ENCODE results near the gene SPDYE8.
"Not testable (repeated sequence)": the region's sequence is repeated elsewhere in the genome, so short reads cannot be mapped to it uniquely, and the experiment has no call there.

The SPDYE8 gene, protein sequence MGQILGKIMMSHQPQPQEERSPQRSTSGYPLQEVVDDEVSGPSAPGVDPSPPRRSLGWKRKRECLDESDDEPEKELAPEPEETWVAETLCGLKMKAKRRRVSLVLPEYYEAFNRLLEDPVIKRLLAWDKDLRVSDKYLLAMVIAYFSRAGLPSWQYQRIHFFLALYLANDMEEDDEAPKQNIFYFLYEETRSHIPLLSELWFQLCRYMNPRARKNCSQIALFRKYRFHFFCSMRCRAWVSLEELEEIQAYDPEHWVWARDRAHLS

DNA sequence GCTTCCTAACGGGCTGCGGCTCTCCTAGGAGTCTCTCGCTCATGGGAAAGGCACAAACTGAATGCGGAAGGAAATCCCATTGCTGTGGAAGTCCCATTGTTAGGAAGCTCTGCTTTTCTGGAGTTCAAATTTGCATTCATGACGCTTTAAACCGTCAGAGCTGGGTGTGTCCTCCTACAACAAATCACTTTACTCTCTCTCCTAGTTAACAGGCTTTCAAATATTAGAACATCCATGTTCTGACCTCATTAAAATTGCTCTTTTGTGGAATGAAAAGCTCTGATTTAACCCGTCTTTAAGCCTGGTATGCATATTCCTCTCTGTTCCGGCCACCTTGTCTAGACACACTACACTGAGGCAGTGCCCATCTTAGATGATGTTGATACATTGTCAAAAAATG is at the start of gene SPDYE8:
SPDYE8 (minus strand) TSS at position 101 of the 400 bp plus-strand sequence. CDS start 1,800 bp downstream, outside the sequence.
- not testable (repeated sequence) for DNase-seq

DNA sequence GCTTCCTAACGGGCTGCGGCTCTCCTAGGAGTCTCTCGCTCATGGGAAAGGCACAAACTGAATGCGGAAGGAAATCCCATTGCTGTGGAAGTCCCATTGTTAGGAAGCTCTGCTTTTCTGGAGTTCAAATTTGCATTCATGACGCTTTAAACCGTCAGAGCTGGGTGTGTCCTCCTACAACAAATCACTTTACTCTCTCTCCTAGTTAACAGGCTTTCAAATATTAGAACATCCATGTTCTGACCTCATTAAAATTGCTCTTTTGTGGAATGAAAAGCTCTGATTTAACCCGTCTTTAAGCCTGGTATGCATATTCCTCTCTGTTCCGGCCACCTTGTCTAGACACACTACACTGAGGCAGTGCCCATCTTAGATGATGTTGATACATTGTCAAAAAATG is 28.2 kb upstream of the SPDYE8 start, which contains the start of gene SPDYE11:
SPDYE11 (minus strand) TSS at position 101 of the 400 bp plus-strand sequence. CDS start 1,800 bp downstream, outside the sequence.
- not testable (repeated sequence) for DNase-seq

DNA sequence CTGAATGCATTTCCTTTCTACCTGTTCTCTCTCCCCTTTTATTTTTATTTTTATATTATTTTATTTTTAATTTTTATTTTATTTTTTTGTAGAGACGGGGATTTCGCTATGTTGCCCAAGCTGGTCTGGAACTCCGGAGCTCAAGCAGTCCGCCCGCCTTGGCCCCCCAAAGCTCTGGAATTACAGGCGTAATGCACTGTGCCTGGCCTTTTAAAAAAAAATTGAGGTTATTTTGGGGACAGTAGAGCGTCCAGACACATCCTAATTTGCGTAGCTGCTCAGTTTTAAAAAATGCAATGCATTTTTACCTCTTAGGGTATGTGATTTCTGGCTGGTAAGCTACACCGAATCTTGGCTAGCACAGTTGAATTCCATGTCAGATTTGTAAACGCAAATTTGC is 23.1 kb downstream of the SPDYE8 start:
- not testable (repeated sequence) for DNase-seq

DNA sequence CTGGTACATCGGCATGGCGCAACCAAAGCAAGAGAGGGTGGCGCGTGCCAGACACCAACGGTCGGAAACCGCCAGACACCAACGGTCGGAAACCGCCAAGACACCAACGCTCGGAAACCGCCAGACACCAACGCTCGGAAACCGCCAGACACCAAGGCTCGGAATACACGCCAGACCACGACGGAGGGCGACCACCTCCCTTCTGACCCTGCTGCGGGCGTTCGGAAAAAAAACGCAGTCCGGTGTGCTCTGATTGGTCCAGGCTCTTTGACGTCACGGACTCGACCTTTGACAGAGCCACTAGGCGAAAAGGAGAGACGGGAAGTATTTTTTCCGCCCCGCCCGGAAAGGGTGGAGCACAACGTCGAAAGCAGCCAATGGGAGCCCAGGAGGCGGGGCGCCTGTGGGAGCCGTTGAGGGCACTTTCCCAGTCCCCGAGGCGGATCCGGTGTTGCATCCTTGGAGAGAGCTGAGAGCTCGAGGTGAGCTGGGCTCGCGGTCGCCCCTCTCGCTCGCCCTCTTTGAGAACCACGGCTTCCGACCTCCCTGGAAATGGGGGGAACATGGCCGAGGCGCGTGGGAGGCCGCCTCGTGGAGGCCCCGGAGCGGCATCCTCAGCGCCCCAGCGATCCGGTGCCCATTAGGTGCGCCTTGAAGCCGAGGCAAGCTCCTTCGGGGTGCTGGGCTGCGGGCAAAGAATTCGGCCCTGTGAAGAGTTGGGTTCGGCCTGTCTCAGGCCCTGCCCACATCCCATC is 23.7 kb downstream of the SPDYE8 start:
- DNase-seq: not testable (repeated sequence)

DNA sequence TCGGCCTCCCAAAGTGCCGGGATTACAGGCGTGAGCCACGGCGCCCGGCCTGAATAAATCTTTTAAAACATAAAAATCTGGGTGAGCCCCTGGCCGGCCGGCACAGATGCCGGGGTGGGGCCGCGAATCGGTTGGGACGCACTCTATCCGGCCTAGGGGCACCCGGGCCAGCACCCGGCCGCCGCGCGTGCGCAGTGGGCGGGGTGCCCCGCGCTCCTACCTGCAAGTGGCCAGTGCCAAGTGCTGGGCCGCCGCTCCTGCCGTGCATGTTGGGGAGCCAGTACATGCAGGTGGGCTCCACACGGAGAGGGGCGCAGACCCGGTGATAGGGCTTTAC is 24.2 kb downstream of the SPDYE8 start:
- DNase-seq: not testable (repeated sequence)

DNA sequence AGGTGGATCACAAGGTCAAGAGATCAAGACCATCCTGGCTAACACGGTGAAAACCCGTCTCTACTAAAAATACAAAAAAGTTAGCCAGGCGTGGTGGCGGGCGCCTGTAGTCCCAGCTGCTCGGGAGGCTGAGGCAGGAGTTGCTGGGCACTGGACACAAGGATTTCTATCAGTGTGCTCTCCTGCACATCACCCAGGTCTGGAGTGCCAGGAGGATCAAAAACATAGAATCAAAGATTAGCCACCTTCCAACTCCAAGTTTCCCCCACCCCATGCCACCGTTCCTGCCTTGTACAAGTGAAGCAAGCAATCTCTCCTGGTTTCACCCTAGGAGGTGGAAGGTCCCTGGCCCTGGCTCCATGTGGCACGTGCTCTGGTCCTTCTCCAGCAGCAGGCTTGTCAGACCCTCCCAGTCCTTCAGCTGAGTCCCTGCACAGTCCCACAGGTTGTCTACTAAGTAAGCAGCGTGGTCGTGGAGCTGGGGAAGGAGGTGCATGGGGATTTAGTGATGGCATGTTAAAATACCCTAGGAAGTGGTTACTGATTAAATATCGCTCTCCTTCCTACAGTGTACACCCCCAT is 31.6 kb downstream of the SPDYE8 start:
- DNase-seq: not testable (repeated sequence)

DNA sequence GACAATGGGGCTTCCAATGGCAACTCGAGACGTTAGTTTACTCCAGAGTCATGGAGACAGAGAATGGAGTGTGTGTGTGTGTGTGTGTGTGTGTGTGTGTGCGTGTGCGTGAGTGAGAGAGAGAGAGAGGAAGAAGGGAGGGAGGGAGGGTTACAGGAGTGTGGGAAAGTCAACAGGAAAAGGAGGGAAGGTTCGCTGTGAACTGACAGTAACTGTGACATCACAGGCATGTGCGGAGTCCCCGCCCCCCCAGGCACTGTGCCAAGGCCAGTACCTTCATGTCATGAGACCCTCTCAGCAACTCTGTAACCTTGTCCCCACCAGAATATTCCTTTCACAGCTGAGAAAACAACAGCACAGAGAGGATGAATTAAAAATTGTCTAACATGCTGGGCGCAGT is 32.1 kb downstream of the SPDYE8 start:
- not testable (repeated sequence) for DNase-seq

DNA sequence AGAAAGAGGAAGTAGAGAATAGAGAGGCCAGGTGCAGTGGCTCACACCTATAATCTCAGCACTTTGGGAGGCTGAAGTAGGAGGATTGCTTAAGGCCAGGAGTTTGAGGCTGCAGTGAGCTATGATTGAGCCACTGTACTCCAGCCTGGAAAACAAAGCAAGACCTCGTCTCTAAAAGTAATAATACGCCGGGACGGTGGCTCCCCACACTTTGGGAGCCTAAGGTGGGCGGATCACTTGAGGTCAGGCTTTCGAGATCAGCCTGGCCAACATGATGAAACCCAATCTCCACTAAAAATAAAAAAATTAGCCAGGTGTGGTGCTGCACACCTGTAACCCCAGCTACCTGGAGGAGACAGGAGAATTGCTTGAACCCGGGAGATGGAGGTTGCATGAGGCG is 34.1 kb downstream of the SPDYE8 start:
- DNase-seq: not testable (repeated sequence)

DNA sequence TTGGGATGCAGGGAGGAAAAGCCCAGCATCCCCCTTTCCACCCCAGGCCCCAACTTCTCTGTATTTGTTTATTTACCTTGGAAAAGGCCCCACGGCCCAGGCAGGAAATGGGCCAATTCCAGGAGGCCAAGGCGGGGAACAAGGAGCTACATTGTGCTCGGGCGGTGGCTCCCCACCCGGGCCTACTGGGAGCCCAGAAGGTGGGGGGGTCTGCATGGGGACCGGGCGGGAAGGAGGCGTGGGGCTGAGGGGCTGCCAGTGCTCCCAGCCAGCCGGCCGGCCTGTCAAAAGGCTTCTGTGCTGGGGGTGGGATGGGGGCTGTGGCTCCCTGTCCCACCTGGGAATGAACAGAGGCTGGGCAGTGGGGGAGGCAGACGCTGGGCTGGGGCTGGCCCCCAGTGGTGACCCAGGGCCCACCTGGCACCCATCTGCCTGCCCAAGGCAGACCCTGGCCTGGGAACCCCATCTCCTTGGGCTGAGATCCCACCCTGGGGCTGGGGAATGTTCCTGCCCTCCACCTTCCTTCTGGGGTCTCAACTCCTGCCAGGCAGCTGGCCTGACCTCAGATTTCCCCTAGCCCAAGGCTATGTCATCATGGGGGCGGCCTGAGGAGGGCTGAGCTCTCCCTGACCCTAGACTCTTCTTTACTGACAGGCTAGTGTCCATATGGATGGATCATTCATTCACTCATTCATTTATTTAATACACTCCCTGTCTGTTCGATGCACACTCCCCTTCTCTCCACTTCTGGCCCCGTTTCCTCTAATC is 39.2 kb downstream of the SPDYE8 start:
- DNase-seq: not testable (repeated sequence)

DNA sequence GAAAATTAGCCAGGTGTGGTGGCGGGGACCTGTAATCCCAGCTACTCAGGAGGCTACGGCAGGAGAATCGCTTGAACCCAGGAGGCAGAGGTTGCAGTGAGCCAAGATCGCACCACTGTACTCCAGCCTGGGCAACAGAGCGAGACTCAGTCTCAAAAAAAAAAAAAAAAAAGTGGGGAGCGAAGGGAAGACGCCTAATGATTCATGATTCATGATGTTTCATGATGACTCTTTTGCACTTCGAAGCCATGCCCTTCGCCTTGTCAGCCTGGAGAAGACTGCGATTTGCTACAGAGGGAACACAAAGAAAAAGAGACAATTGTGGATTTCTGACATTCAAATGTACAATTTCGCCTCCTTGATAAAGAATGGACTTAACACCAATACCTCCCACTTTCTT is 47.5 kb downstream of the SPDYE8 start:
- DNase-seq: not testable (repeated sequence)

DNA sequence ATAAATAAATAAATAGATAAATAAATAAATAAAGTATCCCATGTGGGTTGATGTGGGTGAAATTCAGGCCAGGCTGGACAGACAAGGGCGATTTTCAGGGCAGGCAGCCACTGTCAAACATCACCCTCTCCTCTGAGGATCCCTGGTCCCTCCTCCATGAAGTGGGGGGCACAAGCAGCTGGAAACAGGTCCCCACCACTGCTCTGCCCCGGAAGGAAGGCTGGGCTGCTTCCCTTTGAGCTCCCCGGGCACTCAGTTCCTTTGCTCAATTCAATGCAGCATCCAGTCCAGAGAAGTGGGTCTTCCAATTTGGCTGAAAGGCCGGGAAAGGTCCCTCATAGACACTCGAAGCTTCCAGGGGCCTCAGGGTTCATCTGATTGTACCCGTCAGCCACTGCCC is 49.2 kb downstream of the SPDYE8 start:
- not testable (repeated sequence) for DNase-seq

DNA sequence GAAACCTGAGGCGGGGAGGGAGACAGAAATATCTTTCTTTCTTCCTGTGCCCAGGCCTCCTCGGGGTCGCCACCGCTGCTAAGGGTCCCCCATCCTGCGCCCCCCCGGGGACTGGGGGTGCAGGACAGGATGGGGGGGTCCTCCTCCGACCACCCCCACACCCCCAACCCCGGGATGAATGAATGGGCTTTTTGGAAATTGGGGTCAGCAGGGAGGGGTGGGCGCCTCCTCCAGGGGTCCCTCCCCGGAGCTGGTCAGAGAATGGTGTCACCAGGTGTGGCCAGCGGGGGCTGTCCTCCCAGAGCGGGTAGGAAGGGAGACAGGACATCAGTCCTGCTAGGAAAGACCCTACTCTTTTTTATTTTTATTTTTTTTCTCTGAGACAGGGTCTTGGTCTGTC is 53.1 kb downstream of the SPDYE8 start:
- not testable (repeated sequence) for DNase-seq

DNA sequence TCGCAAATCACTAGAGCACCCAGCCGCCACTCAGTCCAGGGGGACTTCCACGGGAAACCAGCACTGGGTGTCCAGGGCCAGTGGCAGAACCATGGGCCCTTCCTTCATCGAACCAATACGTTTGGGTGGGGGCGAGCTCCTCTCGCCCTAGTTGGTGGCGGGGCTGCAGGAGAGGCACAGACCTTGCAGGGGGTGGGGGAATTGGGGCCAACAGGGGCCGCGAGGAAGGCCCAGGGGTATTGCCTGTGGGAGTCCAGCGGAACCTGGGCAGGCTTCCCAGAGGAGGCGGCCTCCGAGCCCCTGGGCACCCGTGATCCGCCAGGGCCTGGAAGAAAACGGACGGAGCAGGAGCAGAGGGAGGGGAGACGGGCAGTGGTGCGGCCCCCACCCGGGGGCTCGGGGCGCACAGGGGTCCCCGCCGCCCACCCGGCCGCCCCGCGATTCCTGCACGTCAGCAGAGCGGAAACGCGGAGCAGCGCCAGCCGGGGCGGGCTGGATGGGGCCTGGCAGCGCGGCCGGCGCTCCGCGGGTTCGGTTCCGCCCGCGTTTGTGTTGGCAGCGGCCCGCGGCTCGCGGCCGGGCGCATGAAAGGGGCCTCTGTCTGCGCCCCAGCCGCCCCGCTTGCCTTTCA is 53.8 kb downstream of the SPDYE8 start:
- DNase-seq: not testable (repeated sequence)

DNA sequence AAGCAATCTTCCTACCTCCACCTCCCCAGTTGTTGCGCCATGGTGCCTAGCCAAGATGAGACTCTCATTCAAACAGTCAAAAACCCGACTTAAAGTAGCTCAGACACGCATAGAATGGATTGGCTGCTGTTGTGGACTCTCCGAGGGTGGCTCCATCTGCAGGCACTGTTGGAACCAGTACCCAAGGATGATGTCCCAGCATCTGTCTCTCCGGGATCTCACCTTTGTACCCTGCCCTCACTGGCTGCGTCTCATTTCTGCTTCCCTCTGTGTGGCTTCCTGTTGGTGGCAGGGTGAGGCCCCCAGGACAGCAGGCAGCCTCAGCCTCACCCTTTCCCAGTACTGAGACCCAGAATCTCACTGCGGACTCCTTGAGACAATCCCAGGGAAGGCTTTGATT is 54.8 kb downstream of the SPDYE8 start:
- DNase-seq: not testable (repeated sequence)

DNA sequence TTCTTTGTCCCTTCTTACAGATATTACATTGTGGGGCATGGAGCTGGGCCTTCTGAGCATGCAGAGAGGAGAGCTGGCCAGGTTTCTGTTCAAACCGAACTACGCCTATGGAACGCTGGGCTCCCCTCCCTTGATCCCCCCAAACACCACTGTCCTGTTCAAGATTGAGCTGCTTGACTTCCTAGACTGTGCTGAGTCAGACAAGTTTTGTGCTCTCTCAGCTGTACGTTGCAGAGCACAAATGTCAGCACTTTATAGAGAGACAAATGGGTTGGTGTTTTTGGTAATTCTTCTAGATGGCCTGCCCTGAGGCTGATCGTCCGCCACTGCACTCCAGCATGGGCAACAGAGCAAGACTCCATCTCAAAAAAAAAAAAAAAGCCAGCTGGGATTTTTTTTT is 58.1 kb downstream of the SPDYE8 start:
- DNase-seq: not testable (repeated sequence)

All from cortex of kidney (tissue), 1 donor.